ENCODE data around the gene SDF4.

GRCh38 chr1:1240348-1240732 lies 8.5 kb upstream of the SDF4 start:
- no peak for TF ChIP-seq CTCF (IDR thresholded peaks at IDR 0.05)
- TF ChIP-seq POLR2A (IDR thresholded peaks at IDR 0.05) = no peak
